Smooth muscle cell of the pulmonary artery (primary cell): ENCODE results near the gene DUSP2. TPM values are rescaled to one million over a fixed set of nuclear protein-coding genes. Genes with fewer than 3 reads are reported as not detected.

Experiments used
- total RNA-seq: library from RNA; depleted of rRNA; stranded (reverse); fragments of >200 nt; gene quantifications from 2 replicates; pipeline ENCODE4 v1.2.3, GENCODE V29; 2014

DUSP2 gene, protein sequence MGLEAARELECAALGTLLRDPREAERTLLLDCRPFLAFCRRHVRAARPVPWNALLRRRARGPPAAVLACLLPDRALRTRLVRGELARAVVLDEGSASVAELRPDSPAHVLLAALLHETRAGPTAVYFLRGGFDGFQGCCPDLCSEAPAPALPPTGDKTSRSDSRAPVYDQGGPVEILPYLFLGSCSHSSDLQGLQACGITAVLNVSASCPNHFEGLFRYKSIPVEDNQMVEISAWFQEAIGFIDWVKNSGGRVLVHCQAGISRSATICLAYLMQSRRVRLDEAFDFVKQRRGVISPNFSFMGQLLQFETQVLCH
- total RNA-seq, result 2.3 and 2.9 TPM in 2 replicates

DNA sequence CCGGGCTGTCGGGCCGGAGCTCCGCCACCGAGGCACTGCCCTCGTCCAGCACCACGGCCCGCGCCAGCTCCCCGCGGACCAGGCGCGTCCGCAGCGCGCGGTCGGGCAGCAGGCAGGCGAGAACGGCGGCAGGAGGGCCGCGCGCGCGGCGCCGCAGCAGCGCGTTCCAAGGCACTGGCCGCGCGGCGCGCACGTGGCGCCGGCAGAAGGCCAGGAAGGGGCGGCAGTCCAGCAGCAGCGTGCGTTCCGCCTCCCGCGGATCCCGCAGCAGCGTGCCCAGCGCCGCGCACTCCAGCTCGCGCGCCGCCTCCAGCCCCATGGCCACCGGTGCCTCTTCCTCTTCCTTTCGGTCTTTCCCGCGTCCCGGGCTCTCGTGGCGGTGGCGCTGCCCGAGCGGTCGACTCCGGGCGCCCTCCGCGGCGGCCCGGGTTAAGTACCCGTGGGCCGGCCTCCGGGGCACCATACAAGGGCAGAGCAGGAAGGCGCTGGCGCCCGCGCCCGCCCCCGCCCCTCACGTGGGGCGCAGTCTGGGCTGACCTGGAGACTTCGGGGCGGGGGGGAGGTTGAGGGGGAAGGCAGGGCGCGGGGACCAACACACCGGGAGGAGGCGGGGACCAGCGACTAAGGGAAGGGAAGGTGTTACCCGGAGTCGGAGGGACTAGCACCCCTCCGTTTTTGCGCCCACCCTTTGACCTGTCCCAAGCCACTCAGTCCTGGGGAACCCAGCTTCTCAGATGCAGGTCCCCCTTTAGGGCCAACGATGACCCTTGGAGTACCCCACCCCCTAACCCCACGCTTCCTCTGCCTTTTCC is at the start of gene DUSP2:
DUSP2 (minus strand) TSS at position 405 of the 812 bp plus-strand sequence; CDS start at position 319, 86 bp downstream.

DNA sequence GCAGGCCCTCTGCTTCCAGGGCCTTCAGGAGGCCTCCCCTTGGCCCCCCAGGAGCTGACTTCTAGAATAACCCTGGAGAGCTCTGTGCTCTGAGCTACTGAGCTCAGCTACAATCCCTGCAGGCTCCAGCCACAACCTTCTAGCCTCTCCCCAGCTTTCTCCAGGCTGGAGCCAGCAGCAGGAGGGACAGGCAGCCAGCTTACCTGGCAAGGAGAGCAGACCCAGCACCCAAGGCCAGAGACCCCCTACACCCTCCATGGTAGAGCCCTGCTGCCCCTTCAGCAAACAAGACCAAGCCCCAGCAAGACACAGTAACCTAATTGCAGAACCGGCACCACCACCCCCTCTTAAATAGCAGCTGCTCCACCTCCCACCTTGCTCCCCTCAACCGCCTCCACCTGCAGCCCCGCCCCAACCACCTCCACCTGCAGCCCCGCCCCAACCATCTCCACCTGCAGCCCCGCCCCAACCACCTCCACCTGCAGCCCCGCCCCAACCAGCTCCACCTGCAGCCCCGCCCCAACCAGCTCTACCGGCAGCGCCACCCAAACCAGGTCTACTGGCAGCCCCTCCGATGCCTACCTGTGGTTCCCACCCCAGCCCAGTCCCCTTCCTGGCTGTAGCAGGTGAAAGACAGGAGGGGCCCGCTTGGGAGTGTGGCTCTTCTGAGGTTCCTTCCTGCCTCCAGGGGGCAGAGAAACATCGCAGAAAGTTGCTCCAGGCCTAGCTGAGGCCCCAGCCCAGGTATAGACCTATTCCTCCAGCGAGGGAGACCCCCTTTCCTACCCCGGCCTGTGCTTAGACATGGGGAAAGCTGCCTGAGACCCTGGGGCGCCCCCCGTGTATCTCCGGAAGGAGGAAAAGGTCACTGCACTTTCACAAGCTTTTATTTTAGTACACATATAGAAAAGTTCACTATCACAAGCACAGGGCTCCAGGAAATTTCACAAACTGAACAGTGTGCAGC is 6.8 kb downstream of the DUSP2 start, which contains the start of gene ASTL:
ASTL (minus strand) TSS at position 324 of the 967 bp plus-strand sequence; CDS start at position 258, 66 bp downstream.

DNA sequence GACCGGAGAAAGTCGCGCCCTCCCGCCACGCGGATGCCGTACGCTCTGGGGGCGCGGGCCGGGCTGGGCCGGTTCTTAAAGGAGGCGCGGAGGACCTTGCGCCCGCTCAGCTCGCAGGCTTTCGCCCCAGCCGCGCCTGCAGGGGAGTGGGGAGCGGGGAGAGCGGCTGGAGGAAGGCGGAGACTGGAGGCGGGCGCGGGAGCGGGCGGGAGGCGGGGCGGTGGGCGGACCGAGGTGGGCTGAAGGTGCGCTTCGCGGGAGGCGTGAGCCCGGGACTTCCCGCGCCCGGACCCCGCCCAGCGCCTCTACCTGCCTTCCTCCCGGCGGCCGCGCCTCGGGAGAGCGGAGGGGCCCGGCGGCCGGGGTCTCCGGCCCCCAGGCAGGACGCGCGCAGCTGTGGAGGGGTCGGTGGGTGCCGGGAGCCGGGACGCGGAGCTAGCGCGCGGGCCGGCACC is 28.8 kb downstream of the DUSP2 start, which contains the start of gene ADRA2B:
ADRA2B (minus strand) TSS at position 148 of the 455 bp plus-strand sequence. CDS start 422 bp downstream, outside the sequence.

Other genes starting within 250 kb of the DUSP2 start
- 29.8 and 38.2 TPM in 2 replicates for gene ANKRD36C, start 153.6 kb downstream of the DUSP2 start, total RNA-seq
- gene GPAT2, start 110.5 kb downstream of the DUSP2 start, total RNA-seq, result 30.6 and 32.3 TPM in 2 replicates
- 0.33 and 14.9 TPM in 2 replicates for gene ADRA2B, start 28.9 kb downstream of the DUSP2 start, total RNA-seq
- gene ASTL, start 6.9 kb downstream of the DUSP2 start, total RNA-seq, result 0.07 TPM in 1 of 2 replicates, not detected in the other
- 97.5 and 116 TPM in 2 replicates for gene STARD7, start 63.4 kb upstream of the DUSP2 start, total RNA-seq
- gene TMEM127, start 120.6 kb upstream of the DUSP2 start, total RNA-seq, result 39.7 and 44.0 TPM in 2 replicates
- 77.7 and 91.6 TPM in 2 replicates for gene CIAO1, start 120.8 kb upstream of the DUSP2 start, total RNA-seq
- 77.9 and 84.9 TPM in 2 replicates for gene SNRNP200, start 160.1 kb upstream of the DUSP2 start, total RNA-seq
- 0.26 and 1.3 TPM in 2 replicates for gene ITPRIPL1, start 179.9 kb upstream of the DUSP2 start, total RNA-seq
- 2.4 and 5.4 TPM in 2 replicates for gene NCAPH, start 190.3 kb upstream of the DUSP2 start, total RNA-seq